Hematopoietic multipotent progenitor cell treated with erythropoietin and hydrocortisone succinate and interleukin-3 and kit ligand, for 8 days (in vitro differentiated cells): ENCODE results near the gene CEP164.
"Not testable (repeated sequence)": the region's sequence is repeated elsewhere in the genome, so short reads cannot be mapped to it uniquely, and the experiment has no call there.

Source experiments
- DNase-seq: peaks from one replicate; pipeline ENCODE4 v3.0.0-alpha.2; 2015

CEP164 gene

GRCh38 chr11:117369534-117369933 is 41.9 kb downstream of the CEP164 start:
- DNase-seq = no peak

GRCh38 chr11:117371453-117371852 is 43.8 kb downstream of the CEP164 start:
- DNase-seq = no peak

GRCh38 chr11:117374316-117375055 is 46.8 kb downstream of the CEP164 start:
- DNase-seq = no peak

GRCh38 chr11:117375960-117376359 is 48.3 kb downstream of the CEP164 start:
- DNase-seq = no peak

GRCh38 chr11:117376517-117376916 is 48.9 kb downstream of the CEP164 start:
- no peak for DNase-seq

GRCh38 chr11:117378976-117379865 is 51.6 kb downstream of the CEP164 start:
- DNase-seq = no peak

- no peak for DNase-seq
These were observed 53.0 kb downstream of the CEP164 start for GRCh38 chr11:117380676-117381075.

- DNase-seq = no peak
These were observed 54.1 kb downstream of the CEP164 start for GRCh38 chr11:117381481-117382387.

- DNase-seq = no peak
These were observed 55.1 kb downstream of the CEP164 start for GRCh38 chr11:117382746-117383145.

GRCh38 chr11:117384045-117384444 is 56.4 kb downstream of the CEP164 start:
- DNase-seq = no peak

GRCh38 chr11:117385471-117385870 is 57.8 kb downstream of the CEP164 start:
- DNase-seq = no peak

GRCh38 chr11:117385906-117386305 is 58.3 kb downstream of the CEP164 start:
- DNase-seq = no peak

GRCh38 chr11:117387992-117388755 is 60.5 kb downstream of the CEP164 start:
- no peak for DNase-seq

GRCh38 chr11:117390743-117391142 is 63.1 kb downstream of the CEP164 start:
- DNase-seq = no peak

GRCh38 chr11:117391181-117391580 is 63.5 kb downstream of the CEP164 start:
- no peak for DNase-seq

- DNase-seq = no peak
These were observed 64.5 kb downstream of the CEP164 start for GRCh38 chr11:117392001-117392690.

GRCh38 chr11:117392979-117393378 is 65.3 kb downstream of the CEP164 start:
- no peak for DNase-seq

GRCh38 chr11:117394221-117394925 is 66.7 kb downstream of the CEP164 start:
- DNase-seq = no peak

GRCh38 chr11:117395476-117395875 is 67.8 kb downstream of the CEP164 start:
- DNase-seq = no peak

- DNase-seq = no peak
These were observed 69.3 kb downstream of the CEP164 start for GRCh38 chr11:117396970-117397369.

- not testable (repeated sequence) for DNase-seq
These were observed 71.0 kb downstream of the CEP164 start for GRCh38 chr11:117398618-117399017.
